Urinary bladder (tissue), 4 donors: ENCODE measurements around the gene XPNPEP2. TPM values are rescaled to one million over a fixed set of nuclear protein-coding genes. Genes with fewer than 3 reads are reported as not detected.
"Not testable (repeated sequence)": the region's sequence is repeated elsewhere in the genome, so short reads cannot be mapped to it uniquely, and the experiment has no call there.

Experiments
- DNase-seq: peaks from one replicate; pipeline ENCODE4 v3.0.0-alpha.2; 2015; ENCODE audit errors: extremely low spot score
- H3K27ac ChIP-seq: one replicate; pipeline ENCODE4 v1.5.1; 2013; ENCODE audit warnings: low read depth, mild to moderate bottlenecking, moderate library complexity
- H3K36me3 ChIP-seq: one replicate; pipeline ENCODE4 v1.6.1; 2013; ENCODE audit warnings: mild to moderate bottlenecking, moderate library complexity; ENCODE audit not compliant: insufficient read depth
- H3K4me1 ChIP-seq: one replicate; pipeline ENCODE4 v1.6.1; 2013; ENCODE audit warnings: mild to moderate bottlenecking, moderate library complexity; ENCODE audit not compliant: insufficient read depth
- H3K4me3 ChIP-seq: one replicate; pipeline ENCODE4 v1.5.1; 2013; ENCODE audit warnings: low read depth, low read length
- WGBS: extraction: QIAGEN DNeasy Blood & Tissue Kit; methylation state at CpG from one replicate; pipeline ENCODE4 v1.1.7; 2013; 5-methylcytosine and 5-hydroxymethylcytosine counted together
- polyA plus RNA-seq: library from polyadenylated mRNA; stranded (reverse); fragments of 200-250 nt; gene quantifications from one replicate; pipeline ENCODE4 v1.2.3, GENCODE V29; 2013
- total RNA-seq: library from RNA; depleted of rRNA; stranded (reverse); fragments of >200 nt; gene quantifications from one replicate; pipeline ENCODE4 v1.2.3, GENCODE V29; 2014
- donor health status: healthy with polysubstance abuse.
- donor health status: healthy.

Gene XPNPEP2
- total and polyA plus RNA-seq, 2 donors: 4.7 to 9.9 TPM

- no peaks in the 10 kb centered on the region for H3K36me3 ChIP-seq
- H3K4me1 ChIP-seq: no peaks in the 10 kb centered on the region
- DNase-seq: no peak
- WGBS: 47% methylated on average over 4 of the region's 4 CpGs
- no peak overlapping the region for H3K27ac ChIP-seq
- H3K4me3 ChIP-seq: no peak overlapping the region
Measured at GRCh38 chrX:129726307-129727111, 12.3 kb upstream of the XPNPEP2 start.

- 92% methylated on average over 4 of the region's 4 CpGs for WGBS
- no peak for DNase-seq
- Histone ChIP-seq H3K36me3 (no peaks in the 10 kb centered on the region), H3K4me1 (no peaks in the 10 kb centered on the region), H3K4me3 (no peak overlapping the region), H3K27ac (no peak overlapping the region)
Measured at GRCh38 chrX:129728061-129728460, 10.7 kb upstream of the XPNPEP2 start.

DNA sequence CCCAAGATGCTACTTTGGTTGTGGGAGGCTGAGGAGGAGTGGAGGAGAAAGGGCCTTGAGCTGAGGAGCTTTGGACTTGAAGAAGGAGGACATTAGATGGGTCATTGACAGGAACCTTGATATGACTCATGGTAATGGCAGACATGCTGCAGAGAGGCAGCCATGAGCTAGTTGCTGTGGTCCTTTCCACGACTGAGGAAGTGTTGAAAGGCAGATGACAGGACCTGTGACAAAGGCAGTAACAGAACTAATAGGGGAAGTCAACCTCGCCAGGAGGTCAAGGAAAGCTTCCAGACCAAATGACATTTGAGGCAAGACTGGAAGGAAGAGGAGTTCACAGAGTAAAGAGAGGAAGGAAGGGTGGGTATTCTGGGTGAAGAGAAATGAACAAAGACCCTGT is 7.6 kb upstream of the XPNPEP2 start:
- 72% methylated on average over 2 of the region's 2 CpGs for WGBS
- no peak overlapping the region for H3K4me3 ChIP-seq
- H3K27ac ChIP-seq: no peak overlapping the region
- H3K36me3 ChIP-seq: no peaks in the 10 kb centered on the region
- no peak for DNase-seq
- H3K4me1 ChIP-seq: no peaks in the 10 kb centered on the region

GRCh38 chrX:129732857-129733256 is 5.9 kb upstream of the XPNPEP2 start:
- H3K27ac ChIP-seq: no peak overlapping the region
- H3K4me3 ChIP-seq: no peak overlapping the region
- no peaks in the 10 kb centered on the region for H3K4me1 ChIP-seq
- WGBS: 100% methylated on average over 2 of the region's 2 CpGs
- no peaks in the 10 kb centered on the region for H3K36me3 ChIP-seq
- DNase-seq: no peak

- Histone ChIP-seq H3K4me3 (no peak overlapping the region), H3K27ac (no peak overlapping the region), H3K4me1 (no peaks in the 10 kb centered on the region), H3K36me3 (no peaks in the 10 kb centered on the region)
- DNase-seq: no peak
- 96% methylated on average over 4 of the region's 4 CpGs for WGBS
Measured at GRCh38 chrX:129733335-129733734, 5.4 kb upstream of the XPNPEP2 start.

- no peak for DNase-seq
- Histone ChIP-seq H3K4me3 (no peak overlapping the region), H3K4me1 (peaks cover 2% of the 10 kb centered on the region), H3K27ac (no peak overlapping the region), H3K36me3 (no peaks in the 10 kb centered on the region)
- 65% methylated on average over 6 of the region's 6 CpGs for WGBS
Measured at GRCh38 chrX:129736491-129736890, 2.3 kb upstream of the XPNPEP2 start.

GRCh38 chrX:129737916-129738315 is 863 bp upstream of the XPNPEP2 start:
- Histone ChIP-seq H3K27ac (no peak overlapping the region), H3K4me3 (no peak overlapping the region), H3K36me3 (no peaks in the 10 kb centered on the region), H3K4me1 (peaks cover 2% of the 10 kb centered on the region)
- WGBS: 76% methylated on average over 5 of the region's 5 CpGs
- DNase-seq: no peak

- no peak overlapping the region for H3K4me3 ChIP-seq
- WGBS: 81% methylated on average over 4 of the region's 4 CpGs
- H3K4me1 ChIP-seq: peaks cover 2% of the 10 kb centered on the region
- no peak overlapping the region for H3K27ac ChIP-seq
- no peak for DNase-seq
- no peaks in the 10 kb centered on the region for H3K36me3 ChIP-seq
Measured at GRCh38 chrX:129739578-129739977, 799 bp downstream of the XPNPEP2 start.

DNA sequence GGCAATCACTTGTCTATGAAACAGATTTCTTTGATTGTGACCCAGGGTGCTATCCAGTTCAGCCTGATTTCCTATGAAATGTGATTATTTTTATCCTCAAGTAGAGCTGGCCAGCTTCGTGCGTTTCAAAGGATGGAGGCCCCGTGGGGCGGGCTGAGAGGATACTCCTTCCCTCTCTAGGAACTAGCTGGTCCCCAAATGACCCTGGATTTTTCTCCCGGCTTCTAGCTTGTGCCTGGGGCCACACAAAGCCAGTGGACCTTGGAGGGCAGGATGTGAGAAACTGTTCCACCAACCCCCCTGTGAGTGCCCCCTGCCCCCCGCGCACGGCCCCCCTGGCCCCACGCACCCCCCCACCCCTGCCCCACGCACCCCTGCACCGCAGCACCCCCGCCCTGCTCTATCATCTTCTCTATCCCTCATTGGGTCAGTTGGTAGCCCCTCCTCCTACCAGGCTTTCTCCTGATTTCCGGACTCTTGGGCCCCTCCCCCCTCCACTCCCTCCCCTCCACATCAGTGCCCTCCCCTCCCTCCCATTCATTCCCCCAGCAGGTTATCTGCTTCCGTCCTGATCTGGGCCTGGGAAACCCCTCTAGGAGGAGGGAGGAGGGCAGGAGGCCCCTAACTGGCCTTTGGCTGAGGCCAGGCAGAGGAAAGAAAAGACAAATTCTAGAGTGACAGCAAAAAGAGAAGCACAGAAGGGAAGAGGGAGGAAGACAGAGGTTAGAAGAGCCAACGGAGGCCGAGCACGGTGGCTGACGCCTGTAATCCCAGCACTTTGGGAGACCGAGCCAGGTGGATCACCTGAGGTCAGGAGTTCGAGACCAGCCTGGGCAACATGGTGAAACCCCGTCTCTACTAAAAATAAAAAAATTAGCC is 3.3 kb downstream of the XPNPEP2 start:
- 48% methylated on average over 21 of the region's 21 CpGs for WGBS

GRCh38 chrX:129742759-129743152 is 4.0 kb downstream of the XPNPEP2 start:
- not testable (repeated sequence) for H3K4me3 ChIP-seq, H3K27ac ChIP-seq, H3K36me3 ChIP-seq, H3K4me1 ChIP-seq, DNase-seq
- 83% methylated on average over 6 of the region's 6 CpGs for WGBS

More for the DNA sequence above, 3.3 kb downstream of the XPNPEP2 start:
- no peak for DNase-seq
- Histone ChIP-seq H3K4me1 (peaks cover 2% of the 10 kb centered on the region), H3K4me3 (no peak overlapping the region), H3K36me3 (no peaks in the 10 kb centered on the region), H3K27ac (no peak overlapping the region)

DNA sequence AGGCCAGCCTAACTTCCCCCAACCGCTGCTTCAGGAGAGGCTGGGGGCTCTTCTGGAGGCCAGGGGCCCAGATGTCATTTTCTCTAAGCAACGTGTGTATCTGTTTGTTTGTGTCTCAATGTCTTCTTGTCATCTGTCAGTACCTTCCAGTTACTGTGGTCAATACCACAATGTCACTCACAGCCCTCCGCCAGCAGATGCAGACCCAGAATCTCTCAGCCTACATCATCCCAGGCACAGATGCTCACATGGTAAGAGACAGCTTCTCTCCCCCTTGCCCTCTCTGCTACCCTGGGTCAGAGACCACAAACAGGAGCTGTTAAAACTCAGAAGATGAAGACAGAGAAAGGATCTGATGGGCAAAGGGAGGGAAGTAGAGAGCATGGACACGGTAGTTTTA is 5.0 kb downstream of the XPNPEP2 start:
- DNase-seq: no peak
- WGBS: 74% methylated on average over 4 of the region's 4 CpGs

DNA sequence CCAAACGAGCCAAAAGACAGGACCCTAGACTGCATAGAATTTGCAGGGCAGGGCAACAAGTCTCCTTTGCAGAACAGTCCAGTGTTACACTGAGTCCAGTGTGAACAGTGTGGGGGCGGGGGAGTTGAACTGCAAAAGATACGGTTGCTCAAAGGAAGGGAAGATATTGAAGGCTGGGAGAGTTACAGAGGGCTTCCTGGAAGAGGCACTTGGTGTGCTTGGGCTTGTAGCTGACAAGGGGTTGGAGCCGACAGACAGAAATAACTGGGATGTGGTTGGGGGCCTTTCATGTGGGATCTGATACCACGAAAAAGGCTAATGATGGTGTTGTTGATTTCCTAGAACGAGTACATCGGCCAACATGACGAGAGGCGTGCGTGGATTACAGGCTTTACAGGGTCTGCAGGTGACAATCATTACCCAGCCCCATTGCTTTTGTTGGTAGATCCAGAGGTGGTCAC is 6.1 kb downstream of the XPNPEP2 start:
- Histone ChIP-seq H3K36me3 (no peaks in the 10 kb centered on the region), H3K27ac (no peak overlapping the region), H3K4me1 (no peaks in the 10 kb centered on the region), H3K4me3 (no peak overlapping the region)
- 89% methylated on average over 10 of the region's 10 CpGs for WGBS
- no peak for DNase-seq

More for the DNA sequence above, 5.0 kb downstream of the XPNPEP2 start:
- H3K36me3 ChIP-seq: no peaks in the 10 kb centered on the region
- no peak overlapping the region for H3K4me3 ChIP-seq
- peaks cover 2% of the 10 kb centered on the region for H3K4me1 ChIP-seq
- no peak overlapping the region for H3K27ac ChIP-seq

GRCh38 chrX:129746557-129747470 is 8.0 kb downstream of the XPNPEP2 start:
- Histone ChIP-seq H3K36me3 (no peaks in the 10 kb centered on the region), H3K4me1 (no peaks in the 10 kb centered on the region), H3K27ac (no peak overlapping the region), H3K4me3 (no peak overlapping the region)
- 93% methylated on average over 7 of the region's 7 CpGs for WGBS
- DNase-seq: no peak
